HG03135 (cell line): ENCODE results near the gene DAPK1.

Experiments
- ATAC-seq: cut with Tn5 transposase; IDR thresholded peaks from one replicate; pipeline ENCODE4 v1.9.1; 2021; ENCODE audit warnings: mild to moderate bottlenecking, moderate library complexity; ENCODE audit not compliant: unreplicated experiment

The DAPK1 gene

GRCh38 chr9:87587864-87588263, 90.2 kb downstream of the DAPK1 start:
- ATAC-seq: no peak

DNA sequence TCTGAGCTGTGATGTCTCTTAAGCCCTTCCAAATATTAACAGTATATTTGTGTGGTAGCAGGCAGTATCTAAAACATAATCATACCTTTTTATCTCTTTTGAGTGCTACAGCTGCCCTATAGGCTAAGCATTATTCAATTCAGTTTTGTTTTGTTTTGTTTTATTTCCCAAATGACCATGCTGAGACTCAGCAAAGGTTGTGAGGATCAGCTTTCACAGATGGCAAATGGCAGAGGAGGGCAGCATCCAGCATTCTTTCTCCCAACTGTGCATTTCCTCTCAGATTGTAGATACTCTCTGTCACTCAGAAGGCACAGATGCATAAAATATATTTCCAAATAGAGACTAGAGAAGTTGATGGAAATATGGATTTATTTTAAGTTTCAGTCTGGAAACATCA, 90.7 kb downstream of the DAPK1 start:
- no peak for ATAC-seq

DNA sequence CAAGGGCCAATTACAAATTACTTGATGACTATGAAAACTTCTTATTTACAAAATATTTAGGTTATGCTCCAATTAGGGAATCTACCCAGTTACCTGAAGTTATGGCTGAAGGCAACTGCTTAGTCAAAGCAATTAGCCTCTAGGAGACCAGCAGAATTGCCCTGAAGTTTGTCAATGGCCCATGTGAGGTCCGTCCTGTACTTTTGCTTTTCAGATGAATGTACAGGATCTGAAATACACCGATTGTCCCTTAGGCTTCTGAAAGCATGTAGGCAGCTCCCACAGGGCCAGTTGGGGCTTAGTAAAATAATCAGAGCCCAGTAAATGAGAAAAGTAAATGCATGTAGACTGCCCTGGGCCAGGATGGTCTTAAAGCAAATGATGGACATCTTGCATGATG, 93.3 kb downstream of the DAPK1 start:
- no peak for ATAC-seq

GRCh38 chr9:87592554-87593358, 95.1 kb downstream of the DAPK1 start:
- no peak for ATAC-seq

GRCh38 chr9:87593359-87593980, 95.8 kb downstream of the DAPK1 start:
- no peak for ATAC-seq

GRCh38 chr9:87594194-87594593, 96.5 kb downstream of the DAPK1 start:
- no peak for ATAC-seq

- ATAC-seq: no peak
Observed at GRCh38 chr9:87594662-87595061, 97.0 kb downstream of the DAPK1 start.

DNA sequence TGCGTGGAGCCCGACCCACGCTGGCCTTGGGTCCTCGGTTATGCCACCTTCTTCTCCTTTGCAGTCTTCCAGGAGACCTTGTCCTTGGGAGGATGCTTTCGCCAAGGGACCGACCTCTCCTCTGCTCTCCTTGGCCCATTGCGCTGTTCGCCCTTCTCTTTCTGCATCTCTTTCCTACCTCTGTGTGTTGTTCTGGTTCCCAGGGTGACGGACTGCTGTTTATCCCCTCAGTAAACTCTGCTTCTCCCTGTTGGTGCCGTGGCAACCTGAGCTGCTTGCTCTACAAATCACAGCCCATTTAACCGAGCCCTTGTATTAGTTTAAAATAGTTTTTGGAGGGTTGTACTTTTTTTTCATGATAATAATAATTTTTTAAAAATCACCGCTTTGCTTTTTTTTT, 97.9 kb downstream of the DAPK1 start:
- ATAC-seq: no peak

- ATAC-seq: no peak
Observed at GRCh38 chr9:87596862-87597261, 99.2 kb downstream of the DAPK1 start.

DNA sequence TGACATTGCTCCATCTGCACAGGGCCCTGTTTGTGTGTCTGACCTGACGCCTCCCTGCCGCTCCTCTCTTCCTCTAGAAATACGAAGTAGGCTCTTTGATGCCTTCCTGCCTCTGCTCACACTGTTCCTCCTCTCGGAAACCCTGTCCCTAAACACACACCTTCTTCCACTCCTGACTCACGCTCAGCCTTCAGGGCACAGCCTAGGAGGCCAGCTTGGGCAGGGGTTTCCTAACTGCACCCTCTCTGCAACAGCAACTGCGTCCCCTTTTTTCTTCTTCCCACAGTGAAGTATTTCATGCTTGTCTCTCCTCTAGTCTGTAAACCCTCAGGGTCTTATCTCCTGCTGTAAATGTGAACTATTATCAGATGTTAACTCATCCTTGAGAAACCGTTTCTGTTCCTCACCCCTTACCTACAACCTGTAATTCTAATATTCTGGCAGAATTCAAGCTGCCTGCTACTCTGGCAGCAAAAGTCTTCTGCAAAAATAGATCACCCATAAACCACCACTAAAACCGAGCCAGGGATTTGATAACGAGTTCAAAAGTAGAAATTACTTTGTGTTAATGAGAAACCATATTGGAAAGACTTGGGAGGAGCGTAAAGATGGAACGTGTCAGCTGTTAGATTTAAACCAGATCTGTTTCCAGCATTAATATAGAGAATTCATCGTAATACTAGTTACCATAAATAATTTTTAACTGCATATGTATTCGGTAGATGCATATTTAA, 100.2 kb downstream of the DAPK1 start:
- no peak for ATAC-seq

GRCh38 chr9:87599901-87600610, 102.4 kb downstream of the DAPK1 start:
- ATAC-seq: no peak

- no peak for ATAC-seq
Observed at GRCh38 chr9:87601176-87601575, 103.5 kb downstream of the DAPK1 start.

DNA sequence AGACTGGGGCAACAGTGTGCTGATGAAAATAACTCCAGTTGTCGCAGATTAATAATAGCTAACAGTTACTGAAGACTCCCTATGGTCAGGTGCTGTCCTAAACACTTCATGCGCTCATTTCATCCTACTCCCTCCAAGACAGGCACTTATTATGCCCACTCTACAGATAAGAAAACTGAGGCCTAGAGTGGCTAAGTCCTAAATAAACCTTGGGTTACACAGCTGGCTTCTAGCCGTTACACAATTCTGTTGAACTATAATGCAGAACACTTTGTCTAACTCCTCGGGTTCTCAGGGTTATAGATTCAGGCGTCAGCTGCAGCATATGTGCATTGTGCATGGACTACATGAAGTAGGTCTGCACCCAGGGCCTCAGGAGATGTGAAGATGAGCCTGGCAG, 103.9 kb downstream of the DAPK1 start:
- ATAC-seq: no peak

DNA sequence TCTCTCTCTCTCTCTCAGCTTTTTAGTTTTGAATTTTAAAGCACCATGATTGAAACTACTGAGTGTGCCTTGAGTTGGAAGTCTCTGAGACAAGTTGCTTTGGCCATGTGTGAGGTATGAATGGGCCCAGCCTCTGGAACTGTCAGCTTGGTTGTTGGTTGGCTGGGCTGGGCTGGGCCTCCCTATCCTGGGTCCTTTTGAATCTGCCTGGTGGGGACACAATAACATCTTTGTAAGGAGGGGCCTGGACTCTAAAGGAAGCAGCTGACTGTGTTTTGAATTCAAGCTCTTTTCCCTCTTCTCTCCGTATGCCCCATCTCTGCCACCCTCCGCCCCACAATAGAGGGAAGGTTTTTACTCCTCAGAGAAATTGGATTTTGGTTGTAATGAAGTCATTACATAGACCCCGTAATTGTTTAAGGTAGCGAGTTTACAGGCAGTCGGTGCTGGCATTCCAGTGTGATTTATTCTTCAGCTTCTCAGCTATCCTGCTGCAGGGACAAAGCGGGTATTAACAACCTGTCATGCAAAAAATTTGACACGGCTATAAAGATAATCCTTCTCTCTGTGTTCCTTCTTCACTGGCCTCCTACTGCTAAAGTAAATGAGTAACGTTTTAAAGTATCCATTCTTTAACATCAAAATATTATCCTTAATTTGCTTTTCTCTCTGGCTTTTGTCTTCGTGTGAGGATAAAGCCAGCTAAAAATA, 105.4 kb downstream of the DAPK1 start:
- no peak for ATAC-seq

- ATAC-seq: no peak
Observed at GRCh38 chr9:87603854-87604490, 106.3 kb downstream of the DAPK1 start.

GRCh38 chr9:87604886-87605588, 107.4 kb downstream of the DAPK1 start:
- ATAC-seq: no peak

DNA sequence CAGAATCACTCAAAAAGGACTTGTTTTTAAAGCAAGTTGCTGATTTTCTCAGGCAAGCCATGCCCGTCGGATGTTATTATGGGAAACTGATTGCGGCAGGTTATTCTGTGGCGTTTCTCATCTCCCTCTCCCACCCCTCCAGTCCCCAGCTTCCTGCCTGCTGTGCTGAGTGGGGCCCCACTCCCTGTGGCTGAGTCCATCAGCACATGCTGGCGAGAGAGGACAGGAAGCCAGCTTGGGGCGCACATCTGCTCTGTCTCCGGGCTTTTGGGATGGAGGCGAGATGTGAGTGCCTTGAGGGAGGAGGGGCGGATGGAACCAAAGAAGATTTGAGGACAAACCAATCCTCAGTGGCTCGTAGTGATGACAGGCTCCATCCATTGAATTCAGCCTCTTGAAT, 108.0 kb downstream of the DAPK1 start:
- no peak for ATAC-seq

DNA sequence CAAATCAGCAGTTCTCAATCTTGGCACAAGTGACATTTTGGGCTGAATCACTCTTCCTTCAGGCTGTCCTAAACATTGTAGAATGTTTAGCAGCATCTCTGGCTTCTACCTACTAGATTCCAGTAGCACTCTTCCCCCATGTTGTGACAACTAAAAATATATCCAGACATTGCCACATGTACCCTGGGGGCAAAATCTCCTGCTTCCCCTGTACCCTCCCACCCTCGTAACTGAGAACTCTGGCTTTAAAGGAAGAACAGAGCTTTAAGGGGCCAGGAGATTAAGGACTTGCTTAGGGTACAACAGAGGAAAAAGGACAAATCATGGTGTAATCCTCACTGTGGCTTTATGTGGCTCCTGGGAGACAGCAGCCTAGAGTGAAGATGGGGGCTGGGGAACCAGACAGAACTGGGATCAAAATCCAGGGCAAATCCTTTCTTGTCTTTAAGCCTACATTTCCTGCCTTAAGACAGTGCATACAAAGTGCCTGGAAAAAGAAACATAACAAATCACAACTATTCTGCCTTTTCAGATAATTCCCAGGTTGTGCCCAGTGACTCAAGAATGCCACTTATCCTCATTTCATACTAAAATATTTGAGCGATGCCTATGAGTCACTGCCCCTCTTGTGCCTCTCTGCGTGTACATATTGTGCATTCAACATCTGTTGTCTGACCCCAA, 109.3 kb downstream of the DAPK1 start:
- no peak for ATAC-seq

DNA sequence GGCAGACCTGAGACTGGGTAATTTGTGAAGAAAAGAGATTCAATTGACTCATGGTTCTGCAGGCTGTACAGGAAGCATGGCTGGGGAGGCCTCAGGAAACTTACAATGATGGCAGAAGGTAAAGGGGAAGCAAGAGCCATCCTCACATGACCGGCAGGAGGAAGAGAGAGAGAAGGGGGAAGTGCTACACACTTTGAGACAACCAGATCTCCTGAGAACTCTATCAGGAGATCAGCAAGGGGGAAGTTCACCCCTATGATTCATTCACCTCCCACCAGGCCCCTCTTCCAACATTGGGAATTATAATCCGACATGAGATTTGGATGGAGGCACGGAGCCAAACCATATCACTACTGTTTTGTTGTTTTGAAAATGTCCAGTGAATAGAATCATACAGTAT, 110.2 kb downstream of the DAPK1 start:
- ATAC-seq: no peak
